ENCODE results near the gene BRAT1.

DNA sequence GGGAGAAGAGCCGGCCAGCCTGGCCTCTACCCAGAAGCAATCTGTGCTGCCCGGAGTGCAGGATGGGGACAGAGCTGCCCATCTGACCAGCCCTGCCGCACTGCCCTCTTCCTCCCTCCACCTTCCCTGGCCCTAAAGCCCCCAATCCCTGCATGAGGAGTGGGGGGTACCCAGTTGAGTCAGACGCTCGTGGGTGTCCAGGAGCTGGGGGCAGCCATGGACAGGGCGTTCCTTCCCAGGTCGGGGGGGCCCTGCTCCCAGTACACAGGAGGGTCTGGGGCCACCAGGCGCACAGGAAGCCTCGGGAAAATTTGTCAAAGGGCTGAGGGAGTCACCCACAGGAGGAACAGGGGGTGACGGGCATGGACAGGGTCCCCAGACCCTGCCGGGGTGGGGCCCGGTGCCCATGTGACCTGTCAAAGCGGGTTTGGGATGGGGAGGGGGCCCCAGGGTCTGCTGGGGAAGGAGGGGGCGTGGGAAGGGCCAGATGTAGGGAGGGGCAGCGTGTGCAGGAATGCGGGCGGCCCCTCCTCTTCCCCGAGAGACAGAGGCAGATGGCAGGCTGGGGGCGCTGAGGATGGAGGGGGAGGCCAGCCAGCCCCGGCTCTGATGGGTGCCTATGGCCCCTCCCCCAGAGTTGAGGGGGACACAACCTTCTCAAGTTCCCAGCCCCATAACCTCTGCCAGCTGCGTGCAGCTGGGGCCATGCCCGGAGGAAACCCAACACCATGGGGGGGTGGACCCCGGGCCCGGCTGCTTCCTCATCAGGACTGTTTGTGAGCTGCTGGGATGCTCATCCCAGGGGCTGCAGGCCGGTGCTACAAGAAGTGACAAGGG, 57.6 kb downstream of the BRAT1 start:
- TF ChIP-seq, protein P1, sequence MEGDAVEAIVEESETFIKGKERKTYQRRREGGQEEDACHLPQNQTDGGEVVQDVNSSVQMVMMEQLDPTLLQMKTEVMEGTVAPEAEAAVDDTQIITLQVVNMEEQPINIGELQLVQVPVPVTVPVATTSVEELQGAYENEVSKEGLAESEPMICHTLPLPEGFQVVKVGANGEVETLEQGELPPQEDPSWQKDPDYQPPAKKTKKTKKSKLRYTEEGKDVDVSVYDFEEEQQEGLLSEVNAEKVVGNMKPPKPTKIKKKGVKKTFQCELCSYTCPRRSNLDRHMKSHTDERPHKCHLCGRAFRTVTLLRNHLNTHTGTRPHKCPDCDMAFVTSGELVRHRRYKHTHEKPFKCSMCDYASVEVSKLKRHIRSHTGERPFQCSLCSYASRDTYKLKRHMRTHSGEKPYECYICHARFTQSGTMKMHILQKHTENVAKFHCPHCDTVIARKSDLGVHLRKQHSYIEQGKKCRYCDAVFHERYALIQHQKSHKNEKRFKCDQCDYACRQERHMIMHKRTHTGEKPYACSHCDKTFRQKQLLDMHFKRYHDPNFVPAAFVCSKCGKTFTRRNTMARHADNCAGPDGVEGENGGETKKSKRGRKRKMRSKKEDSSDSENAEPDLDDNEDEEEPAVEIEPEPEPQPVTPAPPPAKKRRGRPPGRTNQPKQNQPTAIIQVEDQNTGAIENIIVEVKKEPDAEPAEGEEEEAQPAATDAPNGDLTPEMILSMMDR (IDR thresholded peaks at IDR 0.05) = no peak
- no peak for TF ChIP-seq POLR2A (IDR thresholded peaks at IDR 0.05)

Measured in lower leg skin (tissue), 3 donors.